Measurements from ENCODE around the gene SLC6A15. TPM values are rescaled to one million over a fixed set of nuclear protein-coding genes. Genes with fewer than 3 reads are reported as not detected.

SLC6A15 gene
- total RNA-seq, 1 donor from 2014 or later: 0.57 TPM

DNA sequence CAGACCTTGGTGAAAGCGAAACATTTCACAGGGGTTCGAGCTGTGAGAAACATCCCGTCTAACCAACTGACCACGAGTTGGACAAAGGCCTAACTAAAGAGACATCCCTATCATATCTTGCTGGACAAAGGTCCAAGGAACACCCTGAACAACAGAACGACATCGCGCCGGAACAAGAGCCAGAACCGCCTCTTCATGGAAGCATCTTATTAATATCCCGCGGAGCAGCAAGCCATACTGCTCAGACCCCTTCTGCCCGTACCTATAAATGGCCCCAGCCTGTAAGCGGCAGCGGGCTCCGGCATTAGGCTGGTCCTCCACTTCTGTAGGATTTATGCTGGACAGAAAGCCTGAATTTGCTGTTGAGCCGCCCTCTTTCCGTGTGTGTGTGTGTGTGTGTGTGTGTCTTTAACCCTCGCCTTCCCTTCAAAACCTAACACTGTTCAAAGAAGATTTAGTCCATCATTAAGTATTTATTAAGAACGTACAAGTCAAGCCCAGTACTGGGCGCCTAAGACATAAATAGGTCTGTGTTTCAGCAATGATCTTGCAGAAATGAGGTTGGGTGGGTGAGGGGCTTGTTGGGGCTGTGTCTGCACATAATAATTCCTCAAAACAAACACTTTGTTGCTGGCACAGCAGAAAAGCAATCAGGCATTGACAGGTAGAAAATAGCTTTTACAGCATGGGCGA lies 1.9 kb downstream of the SLC6A15 start:
- no peaks in the 10 kb centered on the region for H3K36me3 Mint-ChIP-seq (ENCODE audit: insufficient read depth)

DNA sequence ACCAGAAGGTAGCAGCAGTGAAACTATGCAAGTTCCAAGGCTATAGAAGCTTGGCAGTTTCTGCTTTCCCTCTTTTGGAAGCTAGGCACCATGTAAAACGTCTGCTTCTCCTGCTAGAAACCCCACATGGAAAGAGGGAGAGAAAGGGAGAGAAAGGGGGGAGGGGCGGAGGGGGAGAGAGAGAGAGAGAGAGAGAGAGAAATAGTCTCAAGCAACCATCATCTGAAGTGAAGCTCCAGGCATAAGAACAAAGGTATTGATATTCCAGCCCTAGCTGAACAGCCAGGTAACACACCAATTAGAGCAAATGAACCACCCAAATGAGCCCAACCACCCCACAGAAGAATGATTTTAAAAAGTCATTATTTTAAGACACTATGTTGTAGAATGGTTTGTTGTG lies 8.5 kb downstream of the SLC6A15 start:
- Mint-ChIP-seq H3K36me3 (ENCODE audit: insufficient read depth) (no peaks in the 10 kb centered on the region), H3K4me1 (ENCODE audit: low read depth) (no peaks in the 10 kb centered on the region), H3K4me3 (ENCODE audit: low read depth) (no peak overlapping the region), H3K9me3 (ENCODE audit: low read depth) (no peaks in the 10 kb centered on the region), H3K27me3 (peaks cover 6% of the 10 kb centered on the region), H3K27ac (no peak overlapping the region)
- TF ChIP-seq, protein P1, sequence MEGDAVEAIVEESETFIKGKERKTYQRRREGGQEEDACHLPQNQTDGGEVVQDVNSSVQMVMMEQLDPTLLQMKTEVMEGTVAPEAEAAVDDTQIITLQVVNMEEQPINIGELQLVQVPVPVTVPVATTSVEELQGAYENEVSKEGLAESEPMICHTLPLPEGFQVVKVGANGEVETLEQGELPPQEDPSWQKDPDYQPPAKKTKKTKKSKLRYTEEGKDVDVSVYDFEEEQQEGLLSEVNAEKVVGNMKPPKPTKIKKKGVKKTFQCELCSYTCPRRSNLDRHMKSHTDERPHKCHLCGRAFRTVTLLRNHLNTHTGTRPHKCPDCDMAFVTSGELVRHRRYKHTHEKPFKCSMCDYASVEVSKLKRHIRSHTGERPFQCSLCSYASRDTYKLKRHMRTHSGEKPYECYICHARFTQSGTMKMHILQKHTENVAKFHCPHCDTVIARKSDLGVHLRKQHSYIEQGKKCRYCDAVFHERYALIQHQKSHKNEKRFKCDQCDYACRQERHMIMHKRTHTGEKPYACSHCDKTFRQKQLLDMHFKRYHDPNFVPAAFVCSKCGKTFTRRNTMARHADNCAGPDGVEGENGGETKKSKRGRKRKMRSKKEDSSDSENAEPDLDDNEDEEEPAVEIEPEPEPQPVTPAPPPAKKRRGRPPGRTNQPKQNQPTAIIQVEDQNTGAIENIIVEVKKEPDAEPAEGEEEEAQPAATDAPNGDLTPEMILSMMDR (IDR thresholded peaks at IDR 0.05; ENCODE audit: unreplicated experiment): no peak
- no peak for DNase-seq (ENCODE audit: low spot score, unreplicated experiment)

More for the DNA sequence above, 1.9 kb downstream of the SLC6A15 start:
- no peak overlapping the region for H3K27ac Mint-ChIP-seq
- peaks cover 10% of the 10 kb centered on the region for H3K4me1 Mint-ChIP-seq (ENCODE audit: low read depth)
- H3K4me3 Mint-ChIP-seq (ENCODE audit: low read depth): peak overlapping the region; percentile 73
- peaks cover 63% of the 10 kb centered on the region for H3K27me3 Mint-ChIP-seq
- no peaks in the 10 kb centered on the region for H3K9me3 Mint-ChIP-seq (ENCODE audit: low read depth)
- no peak for DNase-seq (ENCODE audit: low spot score, unreplicated experiment)
- TF ChIP-seq, protein P1 (IDR thresholded peaks at IDR 0.05; ENCODE audit: unreplicated experiment): no peak

DNA sequence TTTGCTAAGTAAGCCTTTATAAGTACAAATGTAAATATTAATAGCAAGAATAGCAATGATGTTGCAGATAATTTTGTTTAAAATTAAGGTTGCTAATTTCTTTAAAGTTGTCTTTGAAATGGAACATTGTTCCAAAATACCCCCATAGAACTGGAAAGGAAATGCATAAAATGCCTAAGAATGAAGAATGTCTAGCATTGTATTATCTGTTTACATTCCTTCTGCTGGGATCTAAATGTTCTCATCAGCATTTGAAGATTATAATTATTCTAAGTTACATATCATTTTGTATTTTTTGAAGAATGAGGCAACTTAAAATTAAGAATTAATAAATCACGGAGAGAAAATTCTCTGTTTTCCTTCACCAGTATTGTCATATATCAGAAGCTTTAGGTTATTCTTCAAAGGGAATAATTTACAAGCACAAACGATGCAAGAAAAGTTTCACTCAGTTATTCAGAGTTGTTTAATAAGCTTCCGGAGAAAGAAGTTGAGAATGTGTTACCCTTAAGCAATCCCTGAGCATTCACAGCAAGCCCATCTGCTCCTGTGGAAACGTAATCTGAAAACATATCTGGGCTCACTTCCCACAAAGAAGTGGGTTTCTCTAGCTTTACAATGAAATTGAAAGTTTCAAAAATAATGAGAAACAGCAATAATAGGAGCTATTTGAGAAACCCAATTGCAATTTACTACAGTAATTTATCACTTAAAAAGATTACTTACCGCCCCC lies 21.3 kb downstream of the SLC6A15 start:
- H3K27ac Mint-ChIP-seq: no peak overlapping the region
- TF ChIP-seq, protein P1 (IDR thresholded peaks at IDR 0.05; ENCODE audit: unreplicated experiment): no peak
- no peaks in the 10 kb centered on the region for H3K9me3 Mint-ChIP-seq (ENCODE audit: low read depth)
- no peaks in the 10 kb centered on the region for H3K27me3 Mint-ChIP-seq
- no peaks in the 10 kb centered on the region for H3K36me3 Mint-ChIP-seq (ENCODE audit: insufficient read depth)
- H3K4me3 Mint-ChIP-seq (ENCODE audit: low read depth): no peak overlapping the region
- no peaks in the 10 kb centered on the region for H3K4me1 Mint-ChIP-seq (ENCODE audit: low read depth)
- no peak for DNase-seq (ENCODE audit: low spot score, unreplicated experiment)

DNA sequence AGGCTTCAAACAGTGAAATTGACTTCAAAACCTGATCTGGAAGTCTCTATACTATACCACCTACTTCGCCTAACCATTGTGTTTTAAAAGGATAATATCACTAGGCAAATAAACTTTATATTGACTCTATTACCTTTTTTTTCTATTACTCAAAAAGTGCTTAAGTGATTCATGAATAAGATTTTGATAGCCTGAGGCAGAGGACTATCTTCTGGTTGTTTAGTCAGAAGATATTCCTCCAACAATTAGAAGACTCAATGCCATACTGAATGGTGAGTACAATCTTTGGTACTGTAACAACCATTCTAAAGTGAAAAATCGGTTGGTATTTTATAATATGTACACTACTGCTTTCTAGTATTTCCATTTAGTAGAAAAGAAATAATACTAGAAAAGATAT lies 22.8 kb downstream of the SLC6A15 start:
- H3K27ac Mint-ChIP-seq: no peak overlapping the region
- DNase-seq (ENCODE audit: low spot score, unreplicated experiment): no peak
- H3K27me3 Mint-ChIP-seq: no peaks in the 10 kb centered on the region
- no peaks in the 10 kb centered on the region for H3K36me3 Mint-ChIP-seq (ENCODE audit: insufficient read depth)
- no peaks in the 10 kb centered on the region for H3K4me1 Mint-ChIP-seq (ENCODE audit: low read depth)
- no peaks in the 10 kb centered on the region for H3K9me3 Mint-ChIP-seq (ENCODE audit: low read depth)
- TF ChIP-seq, protein P1 (IDR thresholded peaks at IDR 0.05; ENCODE audit: unreplicated experiment): no peak
- H3K4me3 Mint-ChIP-seq (ENCODE audit: low read depth): no peak overlapping the region

DNA sequence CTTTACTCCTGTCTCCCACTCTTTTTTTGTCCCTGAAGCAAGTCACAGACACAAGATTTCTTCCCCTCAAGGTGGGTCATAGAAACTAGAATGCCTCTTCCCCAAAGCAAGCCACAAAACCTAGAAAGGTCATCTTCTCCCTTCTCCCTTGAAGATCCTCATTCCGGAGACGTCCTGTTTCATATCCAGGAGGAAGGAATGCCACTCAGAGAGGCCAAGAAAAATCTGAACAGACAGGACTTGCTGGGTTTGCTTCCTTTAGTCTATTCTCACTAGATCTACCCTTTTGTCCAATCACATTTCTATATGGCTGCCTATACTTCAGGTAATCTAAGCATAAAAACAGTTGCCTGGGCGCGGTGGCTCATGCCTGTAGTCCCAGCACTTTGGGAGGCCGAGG lies 23.7 kb downstream of the SLC6A15 start:
- TF ChIP-seq, protein P1 (IDR thresholded peaks at IDR 0.05; ENCODE audit: unreplicated experiment): no peak
- Mint-ChIP-seq H3K4me1 (ENCODE audit: low read depth) (no peaks in the 10 kb centered on the region), H3K36me3 (ENCODE audit: insufficient read depth) (no peaks in the 10 kb centered on the region), H3K27me3 (no peaks in the 10 kb centered on the region), H3K9me3 (ENCODE audit: low read depth) (no peaks in the 10 kb centered on the region), H3K27ac (no peak overlapping the region), H3K4me3 (ENCODE audit: low read depth) (no peak overlapping the region)
- DNase-seq (ENCODE audit: low spot score, unreplicated experiment): no peak
